Adipose tissue (tissue), 3 donors: Measurements from ENCODE around the gene KCNJ4. TPM values are rescaled to one million over a fixed set of nuclear protein-coding genes. Genes with fewer than 3 reads are reported as not detected.
"Not testable (repeated sequence)": the region's sequence is repeated elsewhere in the genome, so short reads cannot be mapped to it uniquely, and the experiment has no call there.

Experiments
- H3K27ac ChIP-seq: one replicate; pipeline ENCODE4 v1.5.1; 2013; ENCODE audit warnings: low read depth, low read length
- WGBS, 3 donors: extraction: QIAGEN DNeasy Blood & Tissue Kit; methylation state at CpG; one replicate each; pipeline ENCODE4 v1.1.7; 2013; 5-methylcytosine and 5-hydroxymethylcytosine counted together
- polyA plus RNA-seq, 3 donors: library from polyadenylated mRNA; stranded (reverse); fragments of 200-250 nt; gene quantifications; one replicate each; pipeline ENCODE4 v1.2.3, GENCODE V29; 2013
- donor health status: healthy with polysubstance abuse.
- donor health status: Bipolar disorder and iron deficiency.
- donor health status: healthy.

Gene KCNJ4
- polyA plus RNA-seq, 3 donors, result not detected

- H3K27ac ChIP-seq, result no peak overlapping the region
- 79 to 82% (median 81%) methylated on average over 18 of the region's 18 CpGs for WGBS, 3 donors
Measured at GRCh38 chr22:38423512-38424503, 31.2 kb downstream of the KCNJ4 start.

- WGBS, 3 donors, result 72 to 78% (median 73%) methylated on average over 21 of the region's 21 CpGs
- no peak overlapping the region for H3K27ac ChIP-seq
Measured at GRCh38 chr22:38422611-38423511, 32.1 kb downstream of the KCNJ4 start.

DNA sequence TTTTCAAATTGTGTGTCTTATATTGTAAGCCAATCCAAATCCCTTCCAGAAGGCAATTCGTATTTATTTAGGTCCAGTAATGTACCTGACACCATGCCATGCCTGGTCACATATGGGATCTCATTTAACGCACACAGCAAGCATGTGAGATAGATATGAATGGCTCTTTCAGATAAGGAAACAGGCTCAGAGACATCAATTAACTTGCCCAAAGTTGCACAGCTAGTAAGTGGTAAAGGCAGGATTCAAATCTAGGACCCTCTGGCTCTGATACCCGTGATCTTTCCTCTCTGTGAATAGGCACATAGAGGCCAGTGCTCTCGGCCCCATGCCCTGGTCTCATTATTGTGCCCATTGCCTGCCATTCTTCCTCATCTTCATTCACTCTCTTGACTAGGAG, 34.3 kb downstream of the KCNJ4 start:
- H3K27ac ChIP-seq, result no peak overlapping the region
- 90 to 94% (median 91%) methylated on average over 4 of the region's 4 CpGs for WGBS, 3 donors

GRCh38 chr22:38419858-38420160, 35.2 kb downstream of the KCNJ4 start:
- H3K27ac ChIP-seq, result no peak overlapping the region
- WGBS, 3 donors, result 25 to 74% (median 71%) methylated on average over 8 of the region's 8 CpGs

- WGBS, 3 donors, result 76 to 86% (median 83%) methylated on average over 14 of the region's 14 CpGs
- H3K27ac ChIP-seq, result no peak overlapping the region
Measured at GRCh38 chr22:38419121-38419857, 35.7 kb downstream of the KCNJ4 start.

- WGBS, 3 donors, result 86 to 96% (median 89%) methylated on average over 14 of the region's 14 CpGs
- no peak overlapping the region for H3K27ac ChIP-seq
Measured at GRCh38 chr22:38418589-38418988, 36.4 kb downstream of the KCNJ4 start.

DNA sequence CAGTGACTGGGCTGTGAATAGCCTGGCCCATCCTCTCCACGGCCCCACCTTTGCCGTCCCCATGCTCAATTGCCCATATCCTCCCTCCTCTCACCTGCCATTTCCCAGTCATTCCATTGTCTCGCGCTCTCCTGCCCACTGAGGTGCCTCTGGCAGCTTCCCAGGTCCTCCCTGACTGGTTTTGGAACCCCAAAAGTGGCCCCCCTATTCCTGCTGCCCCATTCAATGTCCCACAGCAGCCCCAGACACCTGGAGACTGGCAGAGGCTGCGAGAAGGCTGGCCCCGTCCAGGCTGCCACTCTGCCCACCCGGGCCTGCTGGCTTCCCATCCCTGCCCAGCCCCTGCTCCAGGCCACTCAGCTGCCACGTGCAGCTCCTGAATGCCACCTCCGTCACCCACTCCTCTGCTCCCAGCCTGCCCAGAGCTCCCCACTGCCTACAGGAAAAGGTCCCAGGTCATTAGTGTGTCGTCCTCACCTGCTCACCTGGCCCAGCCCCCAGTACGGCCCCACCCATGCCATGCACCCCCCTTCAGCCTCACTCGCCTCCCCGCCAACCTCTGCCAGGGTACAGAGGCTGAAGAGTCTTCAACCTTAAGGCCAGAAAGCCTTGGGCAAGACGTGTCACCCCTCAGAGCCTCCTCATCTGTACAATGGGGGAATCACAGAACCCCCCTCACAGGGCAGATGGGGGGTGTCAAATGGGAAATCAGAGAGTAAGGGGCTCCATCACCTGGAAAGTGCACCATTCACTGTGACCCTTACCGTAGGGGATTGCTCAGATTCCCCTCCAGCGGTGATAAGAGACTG, 37.5 kb downstream of the KCNJ4 start:
- no peak overlapping the region for H3K27ac ChIP-seq
- 81 to 85% (median 83%) methylated on average over 16 of the region's 16 CpGs for WGBS, 3 donors

DNA sequence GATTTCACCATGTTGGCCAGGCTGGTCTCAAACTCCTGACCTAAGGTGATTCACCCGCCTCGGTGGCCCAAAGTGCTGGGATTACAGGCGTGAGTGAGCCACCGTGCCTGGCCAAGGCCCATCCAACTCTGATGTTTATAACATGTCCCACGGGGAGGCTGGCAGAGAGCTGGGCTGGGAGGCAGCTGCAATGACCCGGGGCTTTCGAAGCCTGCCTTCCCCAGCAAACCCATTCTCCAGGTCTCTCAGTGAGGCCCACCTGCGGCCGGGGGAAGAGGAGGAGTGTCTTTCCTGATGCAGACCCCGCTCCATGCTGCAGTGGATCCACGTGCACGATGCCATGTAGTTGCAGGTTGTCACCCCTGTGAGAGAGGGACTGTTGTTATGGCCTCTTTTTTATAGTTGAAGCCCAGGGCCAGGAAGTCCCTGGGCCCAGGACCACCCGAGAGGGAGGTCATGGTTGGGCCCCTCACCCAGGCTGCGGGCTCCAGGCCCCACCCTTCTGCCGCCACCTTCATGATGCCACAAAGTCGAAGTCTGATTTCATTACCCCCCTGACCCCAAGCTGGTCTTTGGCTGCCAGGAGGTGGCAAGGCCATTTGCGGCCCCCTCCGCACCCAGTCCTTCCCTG, 38.3 kb downstream of the KCNJ4 start:
- 86 to 91% (median 90%) methylated on average over 18 of the region's 18 CpGs for WGBS, 3 donors
- H3K27ac ChIP-seq, result no peak overlapping the region

- WGBS, 3 donors, result 67 to 81% (median 74%) methylated on average over 22 of the region's 22 CpGs
- H3K27ac ChIP-seq, result no peak overlapping the region
Measured at GRCh38 chr22:38415561-38416321, 39.3 kb downstream of the KCNJ4 start.

- 79 to 85% (median 84%) methylated on average over 12 of the region's 12 CpGs for WGBS, 3 donors
- H3K27ac ChIP-seq, result no peak overlapping the region
Measured at GRCh38 chr22:38415046-38415445, 40.0 kb downstream of the KCNJ4 start.

DNA sequence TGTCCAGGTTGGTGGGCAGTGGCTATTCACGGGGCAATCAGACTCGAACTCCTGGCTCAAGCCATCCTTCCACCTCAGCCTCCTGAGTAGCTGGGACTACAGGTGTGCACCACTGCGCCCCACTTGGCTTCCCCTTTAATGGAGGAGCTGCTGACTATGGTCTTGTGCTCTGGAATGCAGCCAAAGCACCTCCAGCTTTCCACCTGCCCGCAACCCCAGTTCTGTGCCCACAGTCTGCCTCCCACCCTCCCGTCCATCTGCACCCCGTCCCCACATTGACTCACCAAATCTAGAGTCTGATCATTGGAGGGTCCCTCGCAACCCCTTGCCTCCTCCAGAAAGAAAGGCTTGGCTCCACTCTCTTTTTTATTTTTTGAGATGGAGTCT, 41.0 kb downstream of the KCNJ4 start:
- no peak overlapping the region for H3K27ac ChIP-seq
- 95 to 96% (median 96%) methylated on average over 7 of the region's 7 CpGs for WGBS, 3 donors

DNA sequence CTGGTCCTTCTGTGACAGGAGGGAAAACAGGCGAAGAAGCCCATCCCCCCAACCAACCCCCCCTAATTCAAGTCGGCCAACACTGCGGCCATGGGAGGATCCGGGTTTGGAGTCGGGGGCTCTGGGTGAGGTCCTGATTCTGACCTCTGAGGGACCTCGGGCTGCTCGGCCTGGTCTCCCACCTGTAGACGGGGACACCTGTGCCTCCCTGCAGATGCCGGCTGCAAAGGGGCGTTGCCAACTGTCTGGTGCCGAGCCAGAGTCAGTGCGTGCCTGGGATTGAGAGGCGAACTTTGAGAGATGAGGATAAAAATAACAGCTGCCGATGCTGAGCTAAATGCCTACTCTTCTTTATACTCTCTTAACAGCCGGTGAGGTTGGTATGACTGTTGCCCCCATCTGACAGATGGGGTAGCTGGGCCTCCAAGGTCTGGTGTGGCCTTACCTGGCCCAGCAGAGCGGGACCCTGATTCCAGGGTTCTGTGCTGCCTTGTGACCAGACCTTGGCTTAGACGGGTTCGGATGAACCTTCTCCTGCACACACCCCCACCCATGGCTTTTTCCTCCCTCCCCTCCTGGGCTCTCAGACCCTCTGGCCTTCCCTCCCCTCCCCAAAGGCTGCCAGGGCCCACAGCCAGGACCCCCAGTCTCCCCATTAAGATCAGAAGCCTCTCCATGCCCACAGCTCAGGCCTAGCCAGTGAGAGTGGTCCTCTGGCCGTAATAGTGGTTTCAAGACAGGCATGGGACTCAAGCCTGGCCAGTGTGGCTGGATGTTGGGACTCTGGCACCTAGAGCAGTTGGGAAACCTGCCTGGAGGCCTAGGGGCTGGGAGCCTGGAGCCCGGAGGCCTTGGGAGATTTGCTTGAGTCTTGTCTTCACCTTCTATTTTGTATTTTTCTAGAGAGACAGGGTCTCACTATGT, 41.7 kb downstream of the KCNJ4 start:
- 33 to 54% (median 48%) methylated on average over 20 of the region's 20 CpGs for WGBS, 3 donors
- no peak overlapping the region for H3K27ac ChIP-seq

DNA sequence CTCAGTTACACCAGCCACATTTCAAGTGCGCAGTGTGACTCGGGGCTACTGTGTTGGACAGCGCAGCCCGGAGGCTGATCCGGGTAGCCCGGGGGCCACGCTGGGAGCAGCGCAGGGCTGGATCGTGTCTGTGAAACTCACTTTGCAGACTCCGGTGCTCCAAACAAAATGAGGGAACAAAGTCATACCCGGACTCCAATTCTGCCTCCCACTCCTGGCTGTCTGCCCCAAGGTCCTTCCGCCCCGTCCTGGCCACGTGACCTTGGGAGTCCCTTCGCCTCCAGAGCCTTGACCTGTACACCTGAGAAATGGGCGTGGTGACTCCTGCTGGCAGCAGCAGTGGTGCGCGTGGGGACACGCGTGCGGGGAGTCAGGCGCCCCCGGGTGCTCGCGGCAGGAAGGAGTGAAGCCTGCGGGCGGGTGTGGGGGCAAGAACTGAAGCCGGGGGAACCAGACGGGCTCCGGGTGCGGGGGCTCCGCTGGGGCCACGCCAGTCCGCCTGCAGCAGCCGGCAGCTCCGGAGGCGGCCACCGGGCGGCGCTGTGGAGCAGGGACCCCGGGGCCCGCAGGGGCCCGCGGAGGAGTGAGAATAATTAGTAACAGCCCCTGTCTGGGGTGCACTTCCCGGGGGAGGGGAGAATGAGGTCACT, 42.4 kb downstream of the KCNJ4 start:
- WGBS, 3 donors, result 9 to 12% (median 12%) methylated on average over 44 to 45 of the region's 45 CpGs
- no peak overlapping the region for H3K27ac ChIP-seq

GRCh38 chr22:38411016-38411415, 44.0 kb downstream of the KCNJ4 start:
- no peak overlapping the region for H3K27ac ChIP-seq
- 94 to 96% (median 96%) methylated on average over 2 of the region's 2 CpGs for WGBS, 3 donors

DNA sequence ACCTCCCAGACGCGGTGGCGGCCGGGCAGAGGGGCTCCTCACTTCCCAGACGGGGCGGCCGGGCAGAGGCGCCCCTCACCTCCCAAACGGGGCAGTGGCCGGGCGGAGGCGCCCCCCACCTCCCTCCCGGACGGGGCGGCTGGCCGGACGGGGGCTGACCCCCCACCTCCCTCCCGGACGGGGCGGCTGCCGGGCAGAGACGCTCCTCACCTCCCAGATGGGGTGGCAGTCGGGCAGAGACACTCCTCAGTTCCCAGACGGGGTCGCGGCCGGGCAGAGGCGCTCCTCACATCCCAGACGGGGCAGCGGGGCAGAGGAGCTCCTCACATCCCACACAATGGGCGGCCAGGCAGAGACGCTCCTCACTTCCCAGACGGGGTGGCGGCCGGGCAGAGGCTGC, 45.1 kb downstream of the KCNJ4 start:
- WGBS, 3 donors, result 93% methylated on average over 24 to 35 of the region's 35 CpGs
- H3K27ac ChIP-seq, result not testable (repeated sequence)
